ENCODE results near the gene CYRIA. TPM values are rescaled to one million over a fixed set of nuclear protein-coding genes. Genes with fewer than 3 reads are reported as not detected.
A peak's percentile ranks its signal among the peaks of the same experiment; 100 is the strongest.

Gene CYRIA
- total and polyA plus RNA-seq, 2 donors (not counting 3 experiments of a cell fraction or from before 2014, with no cell fraction given) = 9.3 to 38.4 TPM

GRCh38 chr2:16643099-16643498 is 22.5 kb downstream of the CYRIA start:
- Histone ChIP-seq H3K27me3 (ENCODE audit: control insufficient read depth in 2 of 2, insufficient read depth in 2 of 2, low read length in 2 of 2) (no peaks in the 10 kb centered on the region), H3K27ac (ENCODE audit: insufficient read depth, low read depth, low read length) (no peak overlapping the region), H4K20me1 (replicated peaks; ENCODE audit: control insufficient read depth, extremely low read depth, insufficient read depth, low read length) (no peaks in the 10 kb centered on the region), H3K9me1 (replicated peaks; ENCODE audit: control insufficient read depth, extremely low read depth, insufficient read depth, low read length) (no peaks in the 10 kb centered on the region), H3K9ac (replicated peaks; ENCODE audit: extremely low read depth, insufficient read depth, low read length) (no peak overlapping the region), H3K36me3 (ENCODE audit: control insufficient read depth in 2 of 2, extremely low read depth in 1 of 2, insufficient read depth in 2 of 2, low read length in 2 of 2) (peaks cover 3 to 4% of the 10 kb centered on the region in 2 experiments), H3K4me2 (ENCODE audit: insufficient read depth, low read length) (no peak overlapping the region), H3K4me3 (replicated peaks in 1 of 3; ENCODE audit: insufficient read depth in 1 of 3, low read depth in 1 of 3, low read length in 3 of 3) (no peak overlapping the region), H3K79me2 (ENCODE audit: control insufficient read depth, insufficient read depth, low read length) (peaks cover 15% of the 10 kb centered on the region), H3K4me1 (ENCODE audit: control insufficient read depth, extremely low read depth, insufficient read depth, low read length) (peaks cover 10% of the 10 kb centered on the region), H2AFZ (ENCODE audit: low read depth, low read length) (no peak overlapping the region), H3K9me3 (replicated peaks; ENCODE audit: control insufficient read depth, insufficient read depth, low read length) (no peaks in the 10 kb centered on the region)
- no peak for TF ChIP-seq MYC (IDR thresholded peaks at IDR 0.05; ENCODE audit: low read depth, low read length)
- TF ChIP-seq JUN (IDR thresholded peaks at IDR 0.05; ENCODE audit: borderline replicate concordance, insufficient read depth, insufficient read length, low read depth) = peak; percentile 12
- intact Hi-C loops (cut with micrococcal nuclease) = loop anchor here (1.0 kb wide), 1 partner anchor 8 kb away; no protein-coding TSS in a partner anchor
- FAIRE-seq (peak; percentile 86), DNase-seq (ENCODE audit: low read depth, low spot score) (peak; percentile 85)
- CTCF ChIA-PET = interaction anchor here (0.6 to 2.6 kb wide), 12 partner anchors 12 to 118 kb away, joined by 3 to 7 read pairs (median 4); no protein-coding TSS in a partner anchor
- dilution Hi-C loops (cut with MboI; ENCODE audit: extremely low pct_ligation_motif_present, low sequenced_read_pairs) = no loop called here
- no TSS peak for BruUV-seq (replicated peaks)
- POLR2A ChIA-PET = interaction anchor here (0.6 kb wide), 1 partner anchor 1050 kb away, joined by 7 read pairs; no protein-coding TSS in a partner anchor

DNA sequence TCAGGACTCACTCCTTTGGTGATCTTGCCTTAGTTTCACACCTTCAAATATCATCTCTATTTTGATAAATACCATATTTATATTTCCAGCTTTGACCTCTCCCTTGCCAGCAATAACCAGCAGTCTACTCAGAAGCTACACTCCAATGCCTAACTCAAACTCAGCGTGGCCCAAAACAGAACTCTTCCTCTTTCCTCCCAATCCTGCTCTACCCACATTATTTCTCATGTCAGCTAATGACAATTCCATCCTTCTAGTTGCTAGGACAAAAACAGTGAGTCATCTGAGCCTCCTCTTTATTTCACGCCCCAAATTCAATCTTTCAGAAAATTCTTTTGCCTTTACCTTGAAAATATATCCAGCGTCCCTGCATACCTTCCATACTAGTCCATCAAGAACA is 23.5 kb downstream of the CYRIA start:
- H3K4me3 ChIP-seq (replicated peaks in 1 of 3; ENCODE audit: insufficient read depth in 1 of 3, low read depth in 1 of 3, low read length in 3 of 3) = no peak overlapping the region
- POLR2A ChIA-PET = no interaction called here
- dilution Hi-C loops (cut with MboI; ENCODE audit: extremely low pct_ligation_motif_present, low sequenced_read_pairs) = no loop called here
- H4K20me1 ChIP-seq (replicated peaks; ENCODE audit: control insufficient read depth, extremely low read depth, insufficient read depth, low read length) = no peaks in the 10 kb centered on the region
- no TSS peak for BruUV-seq (replicated peaks)
- H3K4me2 ChIP-seq (ENCODE audit: insufficient read depth, low read length) = no peak overlapping the region
- CTCF ChIA-PET = interaction anchor here (2.0 to 2.6 kb wide), 2 partner anchors 13 to 24 kb away, joined by 4 to 7 read pairs; no protein-coding TSS in a partner anchor
- no peak for DNase-seq (ENCODE audit: low read depth, low spot score)
- H3K27ac ChIP-seq (ENCODE audit: insufficient read depth, low read depth, low read length) = no peak overlapping the region
- H3K9me3 ChIP-seq (replicated peaks; ENCODE audit: control insufficient read depth, insufficient read depth, low read length) = no peaks in the 10 kb centered on the region
- H3K79me2 ChIP-seq (ENCODE audit: control insufficient read depth, insufficient read depth, low read length) = peaks cover 9% of the 10 kb centered on the region
- no peaks in the 10 kb centered on the region for H3K9me1 ChIP-seq (replicated peaks; ENCODE audit: control insufficient read depth, extremely low read depth, insufficient read depth, low read length)
- TF ChIP-seq POLR2A (IDR thresholded peaks at IDR 0.05; ENCODE audit: low read depth, low read length) (no peak), POLR2AphosphoS5 (IDR thresholded peaks at IDR 0.05; ENCODE audit: insufficient read depth, low read depth, low read length) (no peak), MAX (IDR thresholded peaks at IDR 0.05; ENCODE audit: insufficient read depth, insufficient read length) (no peak), EZH2 (IDR thresholded peaks at IDR 0.05; ENCODE audit: borderline replicate concordance, low read depth, low read length, severe bottlenecking) (no peak), JUN (IDR thresholded peaks at IDR 0.05; ENCODE audit: borderline replicate concordance, insufficient read depth, insufficient read length, low read depth) (no peak), FOS (IDR thresholded peaks at IDR 0.05; ENCODE audit: borderline replicate concordance, insufficient read depth, low read length) (no peak), GATA2 (IDR thresholded peaks at IDR 0.05; ENCODE audit: insufficient read depth, insufficient read length, low read depth, low read length) (no peak)
- intact Hi-C loops (cut with micrococcal nuclease) = no loop called here
- H3K4me1 ChIP-seq (ENCODE audit: control insufficient read depth, extremely low read depth, insufficient read depth, low read length) = peaks cover 10% of the 10 kb centered on the region
- FAIRE-seq = no peak
- H3K36me3 ChIP-seq (ENCODE audit: control insufficient read depth in 2 of 2, extremely low read depth in 1 of 2, insufficient read depth in 2 of 2, low read length in 2 of 2) = peaks cover 3 to 5% of the 10 kb centered on the region in 2 experiments
- no peak overlapping the region for H3K9ac ChIP-seq (replicated peaks; ENCODE audit: extremely low read depth, insufficient read depth, low read length)
- H2AFZ ChIP-seq (ENCODE audit: low read depth, low read length) = no peak overlapping the region
- H3K27me3 ChIP-seq (ENCODE audit: control insufficient read depth in 2 of 2, insufficient read depth in 2 of 2, low read length in 2 of 2) = no peaks in the 10 kb centered on the region
